GM06990 (cell line): ENCODE data around the gene KCNK4.

ENCODE experiments used
- DNase-seq: peaks from one replicate; pipeline ENCODE4 v3.0.0-alpha.2; 2011; ENCODE audit not compliant: insufficient read length; ENCODE audit errors: extremely low read depth
- H3K27me3 ChIP-seq: replicated peaks from 2 replicates; pipeline ENCODE4 v1.6.0; 2011; ENCODE audit warnings: low read length; ENCODE audit not compliant: control insufficient read depth, insufficient read depth
- H3K36me3 ChIP-seq: 2 replicates; pipeline ENCODE4 v1.5.1; 2011; ENCODE audit warnings: low read length; ENCODE audit not compliant: control insufficient read depth, insufficient read depth
- H3K4me3 ChIP-seq: replicated peaks from 2 replicates; pipeline ENCODE4 v1.5.1; 2011; ENCODE audit warnings: low read depth, mild to moderate bottlenecking, control low read depth, low read length
- CTCF ChIP-seq: IDR thresholded peaks from 2 replicates; pipeline ENCODE4 v1.5.1; 2011; ENCODE audit warnings: low read length, control low read depth, mild to moderate bottlenecking, inconsistent platforms; ENCODE audit not compliant: insufficient read depth, poor library complexity, severe bottlenecking

Gene KCNK4

GRCh38 chr11:64255135-64256128 lies 35.7 kb upstream of the KCNK4 start:
- no peak overlapping the region for H3K4me3 ChIP-seq
- H3K36me3 ChIP-seq = peaks cover 11% of the 10 kb centered on the region
- no peak for DNase-seq
- TF ChIP-seq CTCF = no peak
- H3K27me3 ChIP-seq = no peaks in the 10 kb centered on the region

GRCh38 chr11:64256300-64256699 lies 34.8 kb upstream of the KCNK4 start:
- DNase-seq = no peak
- peaks cover 11% of the 10 kb centered on the region for H3K36me3 ChIP-seq

GRCh38 chr11:64258356-64258755 lies 32.7 kb upstream of the KCNK4 start:
- no peak overlapping the region for H3K4me3 ChIP-seq
- no peak for DNase-seq
- H3K27me3 ChIP-seq = no peaks in the 10 kb centered on the region
- no peak for TF ChIP-seq CTCF
- peaks cover 16% of the 10 kb centered on the region for H3K36me3 ChIP-seq

More at GRCh38 chr11:64256300-64256699, 34.8 kb upstream of the KCNK4 start:
- Histone ChIP-seq H3K4me3 (no peak overlapping the region), H3K27me3 (no peaks in the 10 kb centered on the region)
- no peak for TF ChIP-seq CTCF

- DNase-seq = no peak
- peaks cover 16% of the 10 kb centered on the region for H3K36me3 ChIP-seq
- no peak overlapping the region for H3K4me3 ChIP-seq
- TF ChIP-seq CTCF = no peak
- no peaks in the 10 kb centered on the region for H3K27me3 ChIP-seq
Measured at GRCh38 chr11:64258946-64259532, 32.1 kb upstream of the KCNK4 start.

- Histone ChIP-seq H3K36me3 (peaks cover 16% of the 10 kb centered on the region), H3K4me3 (no peak overlapping the region), H3K27me3 (no peaks in the 10 kb centered on the region)
- TF ChIP-seq CTCF = no peak
- no peak for DNase-seq
Measured at GRCh38 chr11:64259533-64260067, 31.5 kb upstream of the KCNK4 start.
